AG08395 (cell line): ENCODE data around the gene MST1.

Experiments used
- DNase-seq: peaks from one replicate; pipeline ENCODE4 v3.0.0; 2012; ENCODE audit warnings: mixed read lengths, low spot score

The MST1 gene

DNA sequence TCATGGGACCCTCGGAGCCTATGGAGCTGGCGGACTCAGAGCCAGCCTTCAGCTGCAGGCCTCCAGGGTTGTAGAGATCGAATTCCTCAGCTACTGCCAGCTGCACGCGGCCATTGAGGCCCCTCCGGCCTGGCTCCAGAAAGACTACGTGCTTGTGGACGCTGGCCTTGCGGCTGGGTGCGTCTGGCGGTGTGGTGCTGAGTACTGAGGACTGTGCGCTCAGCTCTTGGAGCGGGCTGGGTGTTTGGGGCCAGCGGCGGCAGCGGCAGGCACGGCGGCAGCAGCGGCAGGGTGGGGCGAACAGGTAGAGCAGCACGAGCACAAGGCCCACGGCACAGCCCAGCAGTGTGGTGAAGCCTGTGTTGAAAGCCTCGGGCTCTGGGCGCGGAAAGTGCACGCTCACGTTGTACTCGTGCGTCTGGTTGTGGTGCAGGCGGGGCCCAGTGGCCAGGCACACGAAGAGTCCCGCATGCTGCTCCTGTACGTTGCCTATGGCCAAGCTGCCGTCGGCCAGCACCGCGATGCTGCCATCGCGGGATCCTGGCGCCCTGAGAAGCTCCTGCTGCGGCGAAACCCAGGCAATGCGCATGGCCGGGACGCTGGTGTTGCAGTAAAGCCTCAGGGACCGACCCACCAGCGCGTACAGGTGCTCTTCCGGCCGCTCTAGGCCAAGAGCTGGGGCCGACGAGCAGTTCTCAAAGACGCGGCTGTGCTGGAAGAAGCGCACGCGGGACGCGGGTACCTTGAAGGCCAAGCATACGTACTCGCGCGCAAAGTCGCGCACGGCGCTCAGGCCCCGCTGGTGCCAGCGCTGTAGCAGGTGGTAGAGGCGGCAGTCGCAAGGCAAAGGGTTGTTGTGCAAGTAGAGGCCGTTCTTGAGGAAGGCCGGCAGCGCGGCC, 28.9 kb upstream of the MST1 start:
- DNase-seq: no peak

DNA sequence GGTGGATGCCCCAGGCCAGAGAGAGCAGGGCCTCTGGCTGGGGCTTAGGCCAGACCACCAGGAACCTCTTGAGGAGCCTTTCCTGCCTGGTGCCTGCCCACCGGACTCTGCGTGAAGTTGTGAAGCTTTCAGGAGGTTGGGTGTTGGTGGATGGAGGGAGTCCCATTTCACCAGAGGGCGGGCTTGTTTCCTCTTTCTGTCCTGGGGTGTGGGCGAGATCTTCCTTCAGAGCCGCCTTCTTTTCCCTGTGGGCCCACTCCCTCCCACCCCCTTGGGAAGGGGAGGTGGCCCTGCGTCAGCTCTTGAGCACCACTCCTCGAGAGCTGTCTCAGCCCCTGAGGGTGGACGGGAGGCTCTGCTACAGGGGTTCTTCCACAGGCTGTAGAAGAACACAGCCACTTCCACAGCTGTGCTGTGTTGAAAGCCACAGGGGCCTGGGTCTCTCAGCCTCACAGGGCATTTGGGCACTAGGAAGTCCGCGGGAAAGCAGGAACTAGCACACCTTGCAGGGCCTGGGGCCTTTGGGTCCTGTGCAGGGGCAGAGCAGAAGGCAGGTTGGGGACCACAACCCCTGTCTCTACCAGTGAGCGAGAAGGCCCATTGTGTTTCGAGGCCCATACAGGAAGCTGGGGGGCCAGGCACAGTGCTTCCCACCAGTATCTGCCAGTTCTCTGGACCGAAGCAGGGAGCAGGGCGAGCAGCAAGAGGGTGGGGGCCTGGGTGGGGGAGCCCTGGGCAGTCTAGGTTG, 28.1 kb upstream of the MST1 start:
- no peak for DNase-seq

DNA sequence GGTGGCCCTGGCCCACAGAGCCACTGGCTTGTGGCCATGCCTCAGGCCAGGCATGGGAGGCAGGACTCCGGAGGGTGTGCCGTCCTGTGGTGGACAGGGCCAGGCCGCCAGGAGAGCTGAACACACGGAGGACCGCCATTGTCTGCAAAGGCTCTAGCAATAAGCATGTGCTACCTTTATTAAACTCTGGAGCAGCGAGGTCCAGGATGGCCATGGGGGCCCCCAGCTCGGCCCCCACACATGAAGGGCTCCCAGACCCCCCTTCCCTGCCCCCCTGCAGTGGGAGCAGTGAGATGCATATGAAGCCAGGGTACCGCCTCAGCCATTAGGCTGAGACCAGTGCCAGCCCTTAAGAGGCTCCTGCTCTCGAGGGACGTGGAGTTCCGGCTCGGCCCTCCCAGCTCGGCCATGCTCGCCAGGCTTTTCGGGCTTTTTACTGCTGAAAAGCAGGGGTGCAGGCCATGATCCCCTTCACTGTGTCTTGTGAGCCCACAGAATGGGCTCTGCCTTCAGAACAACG, 27.5 kb upstream of the MST1 start:
- no peak for DNase-seq

DNA sequence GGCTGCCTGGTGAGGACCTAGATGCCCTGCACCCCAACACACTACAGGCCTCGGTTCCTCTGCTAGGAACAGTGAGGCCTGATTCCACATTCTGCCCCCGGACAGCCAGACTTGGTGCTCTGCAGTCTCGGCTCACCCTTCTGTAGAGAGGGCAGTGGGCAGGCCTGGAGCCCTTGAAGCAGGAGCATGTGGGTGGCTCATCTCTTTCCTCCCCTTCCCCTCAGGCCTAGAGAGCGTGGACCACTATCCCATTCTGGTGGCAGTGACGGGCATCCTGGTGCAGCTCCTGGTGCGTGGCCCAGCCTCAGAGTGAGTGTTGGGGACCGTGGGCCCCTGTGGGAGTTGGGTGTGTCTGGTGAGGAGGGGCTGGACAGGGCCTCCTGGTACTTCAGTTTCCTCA, 26.9 kb upstream of the MST1 start:
- no peak for DNase-seq

DNA sequence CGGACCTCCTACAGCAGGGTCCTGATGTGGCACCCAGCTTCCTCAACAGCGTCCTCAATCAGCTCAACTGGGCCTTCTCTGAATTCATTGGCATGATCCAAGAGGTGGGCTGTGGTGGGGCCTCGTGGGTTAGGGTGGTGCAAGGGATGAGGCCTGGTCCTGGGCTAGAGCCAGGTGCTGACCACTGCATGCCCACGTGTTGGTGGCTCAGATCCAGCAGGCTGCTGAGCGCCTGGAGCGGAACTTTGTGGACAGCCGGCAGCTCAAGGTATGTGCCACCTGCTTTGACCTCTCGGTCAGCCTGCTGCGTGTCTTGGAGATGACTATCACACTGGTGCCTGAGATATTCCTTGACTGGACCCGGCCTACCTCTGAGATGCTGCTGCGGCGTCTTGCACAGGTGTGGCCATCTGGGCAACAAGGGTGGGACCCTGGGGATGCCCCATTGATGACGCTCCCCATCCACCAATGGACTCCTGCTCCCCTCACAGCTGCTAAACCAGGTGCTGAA, 26.4 kb upstream of the MST1 start:
- DNase-seq: no peak

DNA sequence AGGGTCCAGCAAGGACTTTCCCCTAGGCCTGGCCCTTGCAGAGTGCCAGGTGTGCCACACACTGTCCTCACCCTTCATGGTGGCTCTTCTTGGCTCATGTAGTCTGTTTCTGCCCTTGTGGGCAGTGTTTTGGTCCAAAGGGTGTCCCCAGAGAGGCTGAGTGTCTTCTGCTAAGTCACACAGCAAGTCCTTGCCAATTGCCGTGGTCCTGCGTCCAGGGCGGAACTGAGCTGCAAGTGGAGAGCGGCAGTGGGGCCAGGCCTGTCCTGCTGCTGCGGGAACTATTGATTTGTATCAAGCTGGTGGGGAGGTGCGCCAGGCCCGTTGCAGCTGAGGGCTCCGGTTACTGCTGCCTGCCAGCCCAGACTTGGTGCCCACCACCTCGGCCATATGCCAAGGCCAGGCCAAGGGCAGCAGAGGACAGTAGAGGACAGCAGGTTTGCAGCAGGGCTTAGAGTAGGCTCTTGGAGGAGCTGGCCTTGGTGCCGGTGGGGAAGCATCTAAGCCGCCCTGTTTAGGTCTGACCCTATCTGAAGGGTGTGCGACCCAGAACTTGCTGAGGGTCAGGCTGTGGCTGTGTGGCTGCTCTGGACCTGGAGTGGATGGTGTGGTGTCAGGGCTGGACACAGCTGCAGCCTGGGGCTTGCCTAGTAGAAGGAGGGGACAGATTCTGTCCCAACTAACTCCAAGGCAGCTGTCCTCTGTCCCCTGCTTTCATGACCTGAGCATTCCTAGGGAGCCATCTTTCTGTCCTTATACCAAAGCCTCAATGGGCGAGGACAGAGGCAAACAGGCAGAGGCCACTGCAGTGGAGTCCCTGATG, 25.7 kb upstream of the MST1 start:
- DNase-seq: no peak

DNA sequence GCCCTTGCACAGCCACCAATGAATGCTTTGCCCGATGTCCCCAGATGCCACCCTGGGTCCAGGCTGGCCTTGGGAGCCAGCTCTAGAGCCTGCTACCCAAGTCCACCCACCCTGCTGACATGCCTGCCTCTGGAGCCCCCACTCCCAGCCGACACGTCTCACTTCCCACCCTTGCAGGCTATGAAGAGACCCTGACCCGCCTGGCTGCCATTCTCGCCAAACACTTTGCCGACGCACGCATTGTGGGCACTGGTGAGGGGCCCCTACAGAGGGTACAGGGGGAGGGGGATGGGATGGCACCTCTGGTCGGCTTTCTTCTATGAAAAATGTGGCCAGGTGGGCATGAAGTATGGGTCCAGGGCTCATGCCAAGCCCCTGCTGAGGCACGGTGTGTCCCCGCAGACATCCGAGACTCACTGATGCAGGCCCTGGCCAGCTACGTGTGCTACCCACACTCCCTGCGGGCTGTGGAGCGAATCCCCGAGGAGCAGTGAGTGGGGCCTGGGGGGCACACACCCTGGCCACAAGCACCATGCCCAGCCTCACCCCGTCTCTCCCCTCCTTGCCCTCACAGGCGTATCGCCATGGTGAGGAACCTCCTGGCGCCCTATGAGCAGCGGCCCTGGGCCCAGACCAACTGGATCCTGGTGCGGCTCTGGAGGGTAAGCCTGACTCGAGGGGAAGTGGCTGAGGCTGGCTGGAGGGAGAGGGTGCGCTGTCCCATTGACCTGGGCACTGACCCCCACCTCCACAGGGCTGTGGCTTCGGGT, 24.2 kb upstream of the MST1 start:
- no peak for DNase-seq

DNA sequence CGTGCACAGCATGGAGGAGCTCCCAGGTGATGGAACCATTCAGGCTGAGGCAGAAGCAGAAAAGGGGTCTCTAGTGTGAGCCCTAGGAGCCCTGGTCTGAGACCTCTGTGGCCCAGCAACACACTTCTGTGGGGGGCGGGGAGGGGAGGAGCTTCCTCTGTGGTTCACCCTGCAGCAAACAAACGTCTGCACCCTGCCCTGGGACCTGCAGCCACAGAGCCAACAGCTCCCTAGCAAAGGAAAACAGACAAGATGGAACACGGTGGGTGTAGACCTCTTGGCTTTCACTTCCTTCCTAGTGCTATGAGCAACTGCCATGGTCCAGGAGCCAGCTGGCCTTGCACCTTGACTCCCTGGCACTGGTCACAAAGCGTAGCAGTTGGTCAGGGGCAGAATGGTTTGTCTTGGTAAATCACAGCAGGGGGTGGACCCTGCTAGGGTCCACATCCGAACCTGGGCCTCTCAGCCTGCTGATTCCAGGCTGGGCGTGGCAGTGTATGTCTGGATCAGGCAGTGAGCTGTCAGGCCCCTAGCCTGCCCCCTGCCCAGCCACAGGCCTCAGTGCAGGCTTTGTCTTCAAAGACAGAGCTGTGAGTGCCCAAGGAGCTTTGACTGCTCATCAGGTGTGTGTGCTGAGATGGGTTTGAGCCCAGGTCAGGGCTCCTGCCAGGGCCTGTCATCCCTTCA, 23.5 kb upstream of the MST1 start:
- no peak for DNase-seq

DNA sequence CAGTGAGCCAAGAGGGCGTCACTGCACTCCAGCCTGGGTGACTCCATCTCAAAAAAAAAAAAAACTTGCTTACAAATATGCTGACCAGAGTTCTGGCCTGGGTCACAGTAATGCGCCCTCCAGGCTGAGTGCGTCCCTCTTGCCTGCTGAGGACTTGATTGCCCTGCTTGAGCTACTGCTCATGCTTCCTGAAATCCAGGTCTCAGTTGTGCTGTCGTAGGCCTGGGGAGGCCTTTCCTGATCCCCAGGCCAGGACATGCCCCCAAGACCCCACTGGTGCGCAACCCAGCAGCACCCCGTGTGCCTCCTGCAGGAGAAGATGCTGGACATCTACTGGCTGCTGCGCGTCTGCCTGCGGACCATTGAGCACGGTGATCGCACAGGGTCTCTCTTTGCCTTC, 22.9 kb upstream of the MST1 start:
- no peak for DNase-seq

DNA sequence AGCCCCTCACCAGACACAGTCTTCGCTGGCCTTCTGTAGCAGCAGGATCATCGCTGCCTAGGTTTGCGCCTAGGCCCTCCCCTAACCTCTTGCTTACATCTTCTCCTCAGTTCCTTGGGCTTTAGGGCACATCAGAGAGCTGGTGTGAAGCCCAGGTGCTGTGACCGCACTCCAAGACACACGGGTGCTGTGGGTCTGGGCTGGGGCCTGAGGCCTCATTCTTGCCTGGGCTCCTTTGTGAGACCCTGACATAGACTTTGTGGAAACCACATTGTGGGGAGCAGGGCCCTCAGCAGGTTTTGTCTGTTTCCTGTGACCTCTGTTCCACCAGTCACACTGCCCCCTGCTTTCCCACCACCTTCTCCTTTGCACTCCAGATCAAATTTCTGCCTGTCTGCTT, 22.2 kb upstream of the MST1 start:
- DNase-seq: no peak

DNA sequence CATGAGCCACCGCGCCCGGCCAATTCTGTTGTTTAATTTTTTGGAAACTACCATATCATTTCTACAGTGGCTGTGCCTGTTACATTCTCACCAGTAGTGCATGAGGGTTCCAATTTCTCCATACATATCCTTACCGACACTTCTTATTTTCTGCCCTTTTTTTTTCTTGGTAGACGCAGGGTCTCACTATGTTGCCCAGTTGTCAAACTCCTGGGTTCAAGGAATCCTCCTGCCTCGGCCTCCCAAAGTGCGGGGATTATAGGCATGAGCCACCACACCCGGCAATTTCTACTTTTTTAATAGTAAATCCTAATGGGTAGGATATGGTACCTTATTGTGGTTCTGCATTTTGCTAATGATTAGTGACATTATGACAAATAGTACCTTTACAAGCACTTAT, 20.6 kb upstream of the MST1 start:
- no peak for DNase-seq

DNA sequence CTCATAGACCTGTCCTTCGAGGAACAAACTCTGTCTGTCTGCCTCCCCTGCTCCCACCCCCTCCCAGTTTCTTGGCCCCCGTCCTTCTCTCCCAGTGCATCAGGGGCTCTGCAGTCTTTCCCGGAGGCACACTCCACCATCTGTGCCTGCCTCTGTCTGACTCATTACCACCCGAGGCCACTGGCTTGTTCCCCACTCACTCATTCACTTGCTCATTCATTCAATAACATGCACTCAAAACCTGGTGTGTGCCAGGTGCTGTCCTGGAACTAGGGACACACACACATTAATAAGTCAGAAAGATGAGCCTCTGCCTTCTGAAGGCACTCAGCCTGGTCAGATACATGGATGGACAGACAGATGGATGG, 17.8 kb upstream of the MST1 start:
- peak; percentile 26 for DNase-seq

DNA sequence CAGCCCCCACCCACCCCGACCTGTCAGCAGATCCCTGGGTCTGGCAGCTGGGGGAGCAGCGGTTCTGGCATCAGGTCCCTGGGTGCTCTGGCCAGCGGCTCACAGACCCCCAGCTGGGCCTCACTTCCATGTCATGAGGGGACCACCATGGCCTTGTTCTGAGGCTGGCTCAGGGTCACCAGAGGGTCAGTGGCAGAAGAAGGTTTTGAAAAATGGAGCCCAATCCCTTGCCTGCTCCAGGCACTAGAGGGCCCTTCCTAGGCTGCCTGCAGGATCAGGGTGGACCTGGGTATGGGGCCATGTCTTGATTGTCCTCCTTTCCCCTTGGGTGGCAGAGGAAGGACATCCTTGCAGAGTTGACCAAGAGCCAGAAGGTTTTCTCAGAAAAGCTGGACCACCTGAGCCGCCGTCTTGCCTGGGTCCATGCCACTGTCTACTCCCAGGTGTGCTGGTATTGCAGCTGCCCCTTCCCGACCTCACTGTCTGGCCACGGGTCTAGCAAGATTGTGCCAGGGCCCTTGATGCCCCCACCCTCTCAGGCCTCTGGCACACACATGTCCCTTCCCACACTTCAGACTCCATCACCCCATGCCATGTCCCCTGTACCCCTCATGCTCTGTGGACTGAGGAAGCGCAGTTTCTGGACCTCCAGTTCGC, 17.3 kb upstream of the MST1 start:
- no peak for DNase-seq

DNA sequence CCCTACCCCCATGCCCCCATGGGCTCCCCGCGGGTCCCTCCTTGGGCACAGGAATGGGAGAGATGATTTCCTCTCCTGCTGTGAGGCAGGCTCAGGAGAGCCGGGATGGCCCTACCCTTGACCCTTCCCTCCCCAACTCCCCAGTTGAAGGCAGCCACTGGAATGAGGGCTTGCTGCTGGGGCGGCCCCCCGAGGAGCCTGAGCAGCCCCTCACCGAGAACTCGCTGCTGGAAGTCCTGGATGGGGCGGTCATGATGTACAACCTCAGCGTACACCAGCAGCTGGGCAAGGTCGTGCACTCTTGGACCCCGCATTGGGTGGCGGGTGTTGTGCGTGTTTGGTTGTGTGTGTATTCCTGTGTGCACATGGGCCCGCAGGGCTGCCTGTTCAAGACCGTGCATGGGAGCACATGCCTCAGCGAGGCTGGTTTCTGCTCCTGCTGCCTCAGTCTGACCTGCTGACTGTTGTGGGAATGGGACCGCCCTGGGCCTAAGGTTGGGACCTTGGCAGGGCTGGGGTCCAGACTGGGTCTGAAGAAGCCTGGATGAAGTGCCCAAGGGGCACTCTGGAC, 16.2 kb upstream of the MST1 start:
- DNase-seq: no peak

DNA sequence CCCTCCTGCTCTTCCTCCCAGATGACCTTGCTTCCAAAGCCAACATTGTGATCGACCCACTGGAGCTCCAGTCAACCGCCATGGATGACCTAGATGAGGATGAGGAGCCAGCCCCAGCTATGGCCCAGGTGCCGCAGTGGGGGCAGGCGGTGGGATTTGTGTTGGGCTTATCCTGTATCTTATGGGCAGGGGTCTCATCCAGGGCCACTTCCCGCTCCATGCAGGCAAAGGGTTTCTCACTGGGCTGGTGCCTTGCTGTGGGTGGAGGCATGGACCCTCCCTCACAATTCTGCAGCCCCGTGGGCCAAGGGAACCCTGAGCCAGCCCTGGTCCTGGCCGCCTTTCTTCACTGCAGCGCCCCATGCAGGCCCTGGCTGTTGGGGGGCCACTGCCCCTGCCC, 15.4 kb upstream of the MST1 start:
- DNase-seq: no peak

DNA sequence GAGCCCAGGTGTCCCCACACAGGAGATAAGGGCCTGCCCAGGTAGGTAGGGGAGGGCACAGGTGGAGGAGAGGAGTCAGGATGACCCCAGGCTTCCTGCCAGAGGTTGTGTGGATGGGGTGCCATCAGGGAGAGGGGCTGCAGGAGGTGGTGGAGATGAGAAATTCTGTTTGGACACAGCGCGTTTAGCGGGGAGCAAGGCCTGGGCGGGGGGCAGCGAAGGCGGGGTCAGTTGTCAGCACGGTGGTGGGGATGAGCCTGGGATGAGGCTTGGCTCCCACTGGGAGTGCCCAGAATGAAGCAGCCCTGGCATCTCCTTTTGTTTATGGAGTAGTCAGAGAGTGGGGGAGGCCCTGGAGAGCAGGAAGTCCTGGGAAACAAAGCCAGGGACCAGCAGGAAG, 14.7 kb upstream of the MST1 start:
- no peak for DNase-seq

DNA sequence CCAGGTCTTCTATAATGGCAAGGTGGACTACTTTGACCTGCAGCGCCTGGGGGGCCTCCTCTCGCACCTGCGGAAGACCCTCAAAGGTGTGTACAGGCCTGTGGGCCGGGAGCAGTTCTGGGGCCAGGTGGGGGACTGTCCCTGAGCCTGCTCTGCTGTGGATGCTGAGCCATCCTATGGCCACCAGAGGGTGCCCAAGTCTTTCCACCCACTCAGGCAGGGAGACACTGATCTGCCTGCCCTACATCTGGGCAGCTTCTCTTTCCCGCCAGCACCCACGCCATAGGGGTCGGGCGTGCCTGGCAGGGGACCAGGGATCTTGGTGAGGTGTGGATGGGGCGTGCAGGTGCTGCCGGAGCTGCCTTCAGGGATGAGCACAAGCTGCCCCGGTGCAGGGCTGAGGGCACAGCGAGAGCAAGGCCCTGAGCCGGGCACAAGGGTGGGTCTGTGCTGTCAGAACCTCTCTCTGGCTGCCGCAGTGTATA, 14.2 kb upstream of the MST1 start:
- DNase-seq: peak; percentile 89

DNA sequence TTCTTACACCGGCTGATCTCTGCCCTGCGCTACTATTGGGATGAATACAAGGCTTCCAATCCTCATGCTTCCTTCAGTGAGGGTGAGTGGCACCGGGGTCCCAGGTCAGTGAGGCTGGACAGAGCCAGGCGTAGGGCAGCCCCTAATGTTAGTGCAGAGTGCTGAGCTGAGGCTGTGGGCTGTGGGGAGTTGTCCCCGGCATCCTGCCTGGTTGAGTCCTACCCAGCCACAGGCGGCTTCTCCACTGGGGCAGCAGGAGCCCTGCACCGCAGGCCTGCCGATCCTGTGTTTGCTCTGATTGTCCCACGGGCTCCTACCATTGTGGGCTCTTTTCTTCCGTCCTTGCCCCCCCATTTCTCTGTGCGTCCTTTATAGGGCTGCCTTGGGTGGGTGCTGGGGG, 13.4 kb upstream of the MST1 start:
- DNase-seq: no peak

DNA sequence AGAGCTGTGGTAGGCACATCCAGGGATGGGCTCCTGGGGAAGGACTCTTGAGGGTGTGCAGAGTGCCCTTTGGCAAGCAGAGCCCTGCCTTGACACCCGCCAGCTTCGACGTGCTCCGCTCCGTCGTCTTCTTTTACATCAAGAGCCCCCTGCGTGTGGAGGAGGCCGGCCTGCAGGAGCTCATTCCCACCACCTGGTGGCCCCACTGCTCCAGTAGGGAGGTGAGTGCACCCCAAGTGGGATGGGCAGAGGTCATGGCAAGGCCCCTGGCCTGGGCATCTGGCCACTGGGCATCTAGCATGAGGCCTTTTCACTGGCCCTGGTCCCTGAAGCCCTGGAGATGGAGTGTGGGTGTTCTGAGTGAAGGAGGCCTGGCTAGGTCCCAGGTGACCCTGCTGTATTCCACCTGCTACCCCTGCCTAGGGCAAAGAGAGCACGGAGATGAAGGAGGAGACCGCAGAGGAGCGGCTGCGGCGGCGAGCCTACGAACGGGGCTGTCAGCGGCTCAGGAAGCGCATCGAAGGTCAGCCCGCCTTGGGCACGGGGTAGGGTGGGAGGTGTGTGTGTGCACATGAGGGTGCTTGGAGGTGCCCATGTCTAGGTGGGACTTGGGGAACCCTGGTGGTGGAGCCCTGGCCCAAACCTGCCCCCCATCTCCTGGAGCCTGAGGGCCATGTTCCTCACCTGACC, 12.3 kb upstream of the MST1 start:
- DNase-seq: peak; percentile 43
